Heart right ventricle (tissue), 16 donors: ENCODE data around the gene DCN. TPM values are rescaled to one million over a fixed set of nuclear protein-coding genes. Genes with fewer than 3 reads are reported as not detected.

ENCODE experiments used
- ATAC-seq, 8 donors: fragments of 200-7000 bp; cut with Tn5 transposase; one replicate each; pipeline ENCODE4 v1.9.1; 2020; ENCODE audit warnings: mild to moderate bottlenecking in 8 of 8, moderate library complexity in 8 of 8, moderate number of reproducible peaks in 1 of 8
- DNase-seq, 2 donors: peaks; one replicate each; pipeline ENCODE4 v3.0.0-alpha.2; 2020
- H3K27ac ChIP-seq, 10 donors: fragments of 200-600 bp; sonication (generic) in 2 of 10; one replicate each; pipeline versions ENCODE4 v1.5.0 to v1.8.0; 2020 to 2022; ENCODE audit warnings: mild to moderate bottlenecking in 3 of 10
- H3K27me3 ChIP-seq, 7 donors: fragments of 200-600 bp; one replicate each; pipeline ENCODE4 v1.8.0; 2021 to 2022; ENCODE audit warnings: mild to moderate bottlenecking in 2 of 7
- H3K36me3 ChIP-seq, 9 donors: fragments of 200-600 bp; sonication (generic) in 1 of 9; one replicate each; pipeline versions ENCODE4 v1.5.0 to v1.8.0; 2020 to 2022; ENCODE audit warnings: mild to moderate bottlenecking in 2 of 9
- H3K4me1 ChIP-seq, 9 donors: fragments of 200-600 bp; sonication (generic) in 1 of 9; one replicate each; pipeline versions ENCODE4 v1.5.0 to v1.8.0; 2020 to 2022; ENCODE audit warnings: mild to moderate bottlenecking in 4 of 9
- H3K4me3 ChIP-seq, 10 donors: fragments of 200-600 bp; sonication (generic) in 2 of 10; one replicate each; pipeline versions ENCODE4 v1.5.0 to v1.8.0; 2020 to 2022; ENCODE audit warnings: mild to moderate bottlenecking in 7 of 10, moderate library complexity in 2 of 10
- H3K9me3 ChIP-seq, 11 donors: fragments of 200-600 bp in 10 of 11; sonication (generic) in 2 of 11; one replicate each; pipeline versions ENCODE4 v1.5.0 to v1.8.0; 2013 to 2022; ENCODE audit warnings: mild to moderate bottlenecking in 2 of 11, control low read depth in 1 of 11, moderate library complexity in 1 of 11
- CTCF ChIP-seq, 9 donors: fragments of 200-600 bp; sonication (generic) in 2 of 9; IDR thresholded peaks; one replicate each; pipeline versions ENCODE4 v1.5.0 to v1.8.0; 2021 to 2022; ENCODE audit warnings: antibody characterized with exemption in 9 of 9, mild to moderate bottlenecking in 5 of 9, moderate library complexity in 1 of 9
- WGBS, 2 donors: extraction: QIAGEN DNeasy Blood & Tissue Kit; methylation state at CpG; one replicate each; pipeline ENCODE4 v1.1.7; 2013; ENCODE audit warnings: inconsistent platforms in 1 of 2; 5-methylcytosine and 5-hydroxymethylcytosine counted together
- intact Hi-C, 10 donors: fragments of 100-400 bp; cut with DNase I; formaldehyde crosslinking; loops; one replicate each; pipeline versions ENCODE4 v1.11.1 to v1.14.2; 2022
- polyA plus RNA-seq, 2 donors: library from polyadenylated mRNA; stranded (reverse); fragments of 200-250 nt; gene quantifications; one replicate each; pipeline ENCODE4 v1.2.3, GENCODE V29; 2013
- total RNA-seq, 10 donors: library from RNA; stranded (reverse); fragmentation: NEBNext Ultra II Directional in 3 of 10; extraction: Animal tissue kit (Norgen Biotek cat#: 25700) in 3 of 10; gene quantifications; one replicate each; pipeline versions ENCODE4 v1.2.1 to v1.2.4, GENCODE V29; 2021 to 2023
- donor health status: Arrhythmogenic right ventricular cardiomyopathy.
- donor health status: ischemic (EF 13 %, LVEDD 7.1; RV severe dilation, severe dysfunction).
- donor health status: healthy with polysubstance abuse.
- donor health status: DM: no; HTN: yes; CAD: no.
- donor health status: DM: no; HTN: no; CAD: no.
- donor health status: ischemic (EF 25% LVEDD 6.9; RV normal size, moderate dysfunction).
- donor health status: ischemic (EF 25% LVEDD 5.7; RV mildly dilated, moderate dysfunction).
- donor health status: healthy.
- donor health status: DM: yes; HTN: yes; CAD: no.
- donor health status: Ischemic cardiomyopathy.
- donor health status: ischemic (EF 35%, LVEDD 5.7; RV mildly dilated, moderate dysfunction).
- donor health status: nonischemic (EF 11% LVEDD 7.7; RV severe dilation, severe dysfunction).
- donor health status: DM: yes; HTN: yes; CAD: no.
- donor health status: PGD.
- donor health status: ischemic (EF 29% LVEDD 5.4; RV normal size, mild dysfunction).
- donor health status: nonischemic (EF 23%, LVEDD 6.1; RV moderate dilation, normal function).

Gene DCN
- total and polyA plus RNA-seq, 12 donors: 286 to 1,072 (median 557) TPM

GRCh38 chr12:91103101-91103500, 79.5 kb downstream of the DCN start:
- DNase-seq (no peak), ATAC-seq (no peak)
- Histone ChIP-seq H3K27me3 (no peaks in the 10 kb centered on the region), H3K36me3 (peaks cover 0 to 22% (median 0%) of the 10 kb centered on the region in 9 donors), H3K9me3 (no peaks in the 10 kb centered on the region), H3K4me3 (no peak overlapping the region), H3K4me1 (no peaks in the 10 kb centered on the region), H3K27ac (no peak overlapping the region)
- intact Hi-C loops: no loop called here
- no peak for TF ChIP-seq CTCF (IDR thresholded peaks at IDR 0.05)

- Histone ChIP-seq H3K27ac (no peak overlapping the region), H3K27me3 (no peaks in the 10 kb centered on the region), H3K9me3 (peaks cover 0 to 2% (median 0%) of the 10 kb centered on the region in 11 donors), H3K4me1 (no peaks in the 10 kb centered on the region), H3K36me3 (peaks cover 0 to 22% (median 0%) of the 10 kb centered on the region in 9 donors), H3K4me3 (no peak overlapping the region)
- WGBS, 2 donors: 84% methylated on average over 2 of the region's 2 CpGs
- ATAC-seq (no peak), DNase-seq (no peak)
- TF ChIP-seq CTCF (IDR thresholded peaks at IDR 0.05): no peak
- intact Hi-C loops: no loop called here
These were observed 81.7 kb downstream of the DCN start for GRCh38 chr12:91100906-91101305.

GRCh38 chr12:91099836-91100235, 82.8 kb downstream of the DCN start:
- Histone ChIP-seq H3K27ac (peak overlapping the region in 1 of 10 donors; percentile 8), H3K4me1 (no peaks in the 10 kb centered on the region), H3K36me3 (peaks cover 0 to 22% (median 0%) of the 10 kb centered on the region in 9 donors), H3K27me3 (no peaks in the 10 kb centered on the region), H3K4me3 (no peak overlapping the region), H3K9me3 (peaks cover 0 to 10% (median 0%) of the 10 kb centered on the region in 11 donors)
- intact Hi-C loops: loop anchor here in 1 of 10 donors (10.0 kb wide), 1 partner anchor 115 kb away; no protein-coding TSS in a partner anchor
- DNase-seq: no peak
- no peak for ATAC-seq
- TF ChIP-seq CTCF (IDR thresholded peaks at IDR 0.05): no peak
- WGBS, 2 donors: 71 to 73% methylated on average over 2 of the region's 2 CpGs

GRCh38 chr12:91099341-91099740, 83.3 kb downstream of the DCN start:
- 48% methylated on average over 2 of the region's 2 CpGs for WGBS, 2 donors
- TF ChIP-seq CTCF (IDR thresholded peaks at IDR 0.05): no peak
- ATAC-seq (no peak), DNase-seq (no peak)
- Histone ChIP-seq H3K36me3 (peaks cover 0 to 22% (median 0%) of the 10 kb centered on the region in 9 donors), H3K27me3 (no peaks in the 10 kb centered on the region), H3K4me3 (no peak overlapping the region), H3K27ac (peak overlapping the region in 2 of 10 donors; percentile 8 to 14), H3K9me3 (peaks cover 0 to 10% (median 0%) of the 10 kb centered on the region in 11 donors), H3K4me1 (no peaks in the 10 kb centered on the region)
- intact Hi-C loops: loop anchor here in 1 of 10 donors (10.0 kb wide), 1 partner anchor 115 kb away; no protein-coding TSS in a partner anchor
